Choroid plexus epithelial cell (primary cell): ENCODE measurements around the gene THAP8.
"Not testable (repeated sequence)": the region's sequence is repeated elsewhere in the genome, so short reads cannot be mapped to it uniquely, and the experiment has no call there.

Source experiments
- DNase-seq: peaks from one replicate; pipeline ENCODE4 v3.0.0-alpha.2; 2010; ENCODE audit warnings: low read depth
- H3K4me3 ChIP-seq: 2 replicates; pipeline ENCODE4 v1.5.1; 2011; ENCODE audit warnings: low read depth, mild to moderate bottlenecking, control low read depth, low read length, moderate library complexity
- TF ChIP-seq, protein P1 (sequence below): conservative IDR thresholded peaks from 2 replicates; pipeline ENCODE4 v1.5.1; 2011; ENCODE audit warnings: low read depth, mild to moderate bottlenecking, control low read depth, inconsistent platforms, low read length, moderate library complexity

The THAP8 gene

DNA sequence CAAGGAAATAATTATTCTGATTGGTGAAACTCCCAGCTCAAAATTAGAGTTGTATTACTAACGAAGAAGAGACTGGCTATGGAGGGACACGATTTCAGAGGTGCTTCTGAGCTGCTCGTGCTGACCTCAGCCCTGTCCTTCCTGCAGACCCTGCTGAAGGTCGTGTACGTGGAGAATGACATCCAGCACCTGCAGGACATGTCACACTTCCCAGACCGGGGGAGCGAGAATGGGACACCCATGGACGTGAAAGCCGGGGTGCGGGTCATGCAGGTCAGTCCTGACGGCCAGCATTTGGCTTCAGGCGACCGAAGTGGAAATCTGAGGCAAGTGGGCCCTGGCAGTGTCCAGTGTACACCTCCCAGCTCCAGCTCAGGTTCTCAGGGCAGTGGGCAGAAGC is 28.8 kb upstream of the THAP8 start:
- TF ChIP-seq, protein P1, sequence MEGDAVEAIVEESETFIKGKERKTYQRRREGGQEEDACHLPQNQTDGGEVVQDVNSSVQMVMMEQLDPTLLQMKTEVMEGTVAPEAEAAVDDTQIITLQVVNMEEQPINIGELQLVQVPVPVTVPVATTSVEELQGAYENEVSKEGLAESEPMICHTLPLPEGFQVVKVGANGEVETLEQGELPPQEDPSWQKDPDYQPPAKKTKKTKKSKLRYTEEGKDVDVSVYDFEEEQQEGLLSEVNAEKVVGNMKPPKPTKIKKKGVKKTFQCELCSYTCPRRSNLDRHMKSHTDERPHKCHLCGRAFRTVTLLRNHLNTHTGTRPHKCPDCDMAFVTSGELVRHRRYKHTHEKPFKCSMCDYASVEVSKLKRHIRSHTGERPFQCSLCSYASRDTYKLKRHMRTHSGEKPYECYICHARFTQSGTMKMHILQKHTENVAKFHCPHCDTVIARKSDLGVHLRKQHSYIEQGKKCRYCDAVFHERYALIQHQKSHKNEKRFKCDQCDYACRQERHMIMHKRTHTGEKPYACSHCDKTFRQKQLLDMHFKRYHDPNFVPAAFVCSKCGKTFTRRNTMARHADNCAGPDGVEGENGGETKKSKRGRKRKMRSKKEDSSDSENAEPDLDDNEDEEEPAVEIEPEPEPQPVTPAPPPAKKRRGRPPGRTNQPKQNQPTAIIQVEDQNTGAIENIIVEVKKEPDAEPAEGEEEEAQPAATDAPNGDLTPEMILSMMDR = no peak
- DNase-seq = no peak
- H3K4me3 ChIP-seq = no peak overlapping the region

DNA sequence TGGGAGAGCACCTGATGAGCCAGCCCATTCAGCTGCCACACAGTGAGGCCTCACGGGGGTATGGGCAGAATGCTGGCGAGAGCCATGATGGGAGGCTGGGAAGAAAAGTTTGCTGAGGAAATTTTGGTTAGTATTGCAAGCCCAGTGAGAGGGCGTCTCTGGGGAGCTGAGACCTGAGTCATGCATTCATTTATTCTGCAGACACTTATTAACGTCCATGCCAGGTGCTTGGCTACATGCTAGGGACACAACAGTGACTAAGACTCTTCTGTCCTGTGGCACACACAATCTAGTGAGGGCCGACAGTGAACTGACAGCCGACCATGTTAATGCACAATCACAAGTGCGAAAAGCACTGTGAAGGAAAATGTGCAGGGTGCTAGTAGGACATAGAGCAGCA is 27.8 kb upstream of the THAP8 start:
- TF ChIP-seq, protein P1 = no peak
- no peak overlapping the region for H3K4me3 ChIP-seq
- DNase-seq = no peak

DNA sequence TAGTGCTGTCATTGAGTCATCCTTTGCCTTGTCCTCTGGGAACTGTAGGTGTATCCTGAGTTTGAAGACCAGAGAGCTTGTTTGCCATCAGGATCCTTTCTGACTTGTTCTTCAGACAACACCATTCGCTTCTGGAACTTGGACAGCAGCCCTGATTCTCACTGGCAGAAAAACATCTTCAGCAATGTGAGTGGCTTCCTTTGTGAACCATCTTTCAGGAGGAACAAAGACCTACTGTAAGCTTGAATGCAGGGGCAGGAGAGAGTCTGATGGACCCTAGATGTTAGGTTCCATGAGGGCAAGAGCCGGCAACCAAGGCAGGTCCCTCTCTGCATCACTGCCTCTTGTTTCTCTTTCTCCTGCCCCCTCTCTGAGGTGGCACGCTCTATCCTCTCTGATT is 27.3 kb upstream of the THAP8 start:
- peak; percentile 18 for DNase-seq
- TF ChIP-seq, protein P1 = no peak

DNA sequence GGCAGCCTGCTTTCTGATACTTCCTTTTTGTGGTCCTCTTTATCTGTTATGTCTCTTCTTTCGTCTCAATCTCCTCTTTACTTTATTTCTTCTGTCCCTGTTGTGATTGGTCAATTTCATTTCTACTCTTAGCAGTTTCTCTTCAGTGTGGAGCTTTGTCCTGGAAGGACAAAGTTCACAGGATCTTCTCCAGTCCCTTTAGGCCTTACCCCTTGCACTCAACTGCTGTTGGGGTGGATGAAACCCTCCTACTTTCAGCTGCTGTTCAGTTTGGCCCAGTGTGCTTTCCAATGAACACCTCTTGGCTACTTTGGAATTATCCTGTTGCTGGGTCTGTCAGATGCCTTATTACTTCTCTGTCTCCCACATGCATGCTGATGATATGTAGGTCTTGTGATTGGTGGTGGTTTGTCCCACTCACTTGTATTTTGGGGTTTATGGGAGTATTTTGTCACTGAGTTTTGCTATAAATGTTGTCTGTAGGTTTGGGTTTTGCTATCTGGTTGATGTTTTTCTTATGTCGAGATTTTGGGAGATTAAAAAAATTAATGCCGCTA is 25.4 kb upstream of the THAP8 start:
- no peak overlapping the region for H3K4me3 ChIP-seq
- no peak for DNase-seq
- TF ChIP-seq, protein P1 = no peak

More for the DNA sequence above, 27.3 kb upstream of the THAP8 start:
- H3K4me3 ChIP-seq = no peak overlapping the region

DNA sequence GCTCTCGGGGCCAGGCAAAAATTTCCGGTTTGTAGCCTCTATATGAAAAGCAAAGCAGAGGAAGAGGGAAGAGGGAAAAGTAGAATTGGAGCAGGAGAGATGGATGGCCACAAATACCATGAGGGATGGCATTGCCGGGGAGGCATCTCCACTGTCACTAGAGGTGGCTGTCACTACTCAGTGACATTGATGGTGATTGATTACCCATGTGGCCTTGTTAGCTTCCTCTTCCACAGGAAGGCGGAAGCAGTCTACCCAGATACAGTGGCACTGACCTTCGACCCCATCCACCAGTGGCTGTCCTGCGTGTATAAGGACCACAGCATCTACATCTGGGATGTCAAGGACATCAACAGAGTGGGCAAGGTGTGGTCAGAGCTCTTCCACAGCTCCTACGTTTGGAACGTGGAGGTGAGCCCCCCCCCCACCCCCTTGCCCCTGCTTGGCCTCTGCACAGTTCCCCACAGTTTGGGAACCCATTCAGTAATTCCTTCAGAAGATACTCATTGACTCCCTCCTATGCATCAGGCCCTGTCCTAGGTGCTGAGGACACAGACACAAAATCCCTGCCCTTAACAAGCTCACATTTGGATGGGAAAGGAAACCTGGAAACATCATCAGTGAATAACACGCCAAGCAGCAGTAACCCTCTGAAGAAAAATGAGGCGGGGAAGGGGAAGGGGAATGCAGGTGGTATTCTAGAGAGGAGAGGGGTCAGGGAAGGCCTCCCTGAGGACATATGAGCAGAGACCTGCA is 19.2 kb upstream of the THAP8 start:
- TF ChIP-seq, protein P1 = no peak
- H3K4me3 ChIP-seq = no peak overlapping the region
- DNase-seq = no peak

DNA sequence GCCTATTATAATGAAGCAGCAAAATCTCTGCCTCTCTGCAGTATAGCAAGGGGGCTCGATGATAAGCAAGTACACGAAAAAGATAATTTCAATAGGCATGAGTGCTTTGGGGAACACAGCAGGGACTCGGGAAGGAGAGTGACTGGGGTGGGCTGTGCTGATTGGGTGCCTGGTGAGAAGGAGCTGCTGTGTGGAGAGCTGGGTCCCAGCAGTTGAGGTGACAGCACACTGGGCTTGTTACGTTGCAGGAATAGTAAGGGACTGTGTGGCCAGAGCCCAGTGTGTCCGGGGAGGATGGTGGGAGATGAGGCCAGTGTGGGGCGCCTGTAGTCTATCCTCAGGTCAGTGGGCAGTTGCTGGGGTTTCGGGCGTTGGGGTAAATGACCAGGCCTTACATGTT is 18.0 kb upstream of the THAP8 start:
- DNase-seq = no peak
- TF ChIP-seq, protein P1 = no peak
- no peak overlapping the region for H3K4me3 ChIP-seq

DNA sequence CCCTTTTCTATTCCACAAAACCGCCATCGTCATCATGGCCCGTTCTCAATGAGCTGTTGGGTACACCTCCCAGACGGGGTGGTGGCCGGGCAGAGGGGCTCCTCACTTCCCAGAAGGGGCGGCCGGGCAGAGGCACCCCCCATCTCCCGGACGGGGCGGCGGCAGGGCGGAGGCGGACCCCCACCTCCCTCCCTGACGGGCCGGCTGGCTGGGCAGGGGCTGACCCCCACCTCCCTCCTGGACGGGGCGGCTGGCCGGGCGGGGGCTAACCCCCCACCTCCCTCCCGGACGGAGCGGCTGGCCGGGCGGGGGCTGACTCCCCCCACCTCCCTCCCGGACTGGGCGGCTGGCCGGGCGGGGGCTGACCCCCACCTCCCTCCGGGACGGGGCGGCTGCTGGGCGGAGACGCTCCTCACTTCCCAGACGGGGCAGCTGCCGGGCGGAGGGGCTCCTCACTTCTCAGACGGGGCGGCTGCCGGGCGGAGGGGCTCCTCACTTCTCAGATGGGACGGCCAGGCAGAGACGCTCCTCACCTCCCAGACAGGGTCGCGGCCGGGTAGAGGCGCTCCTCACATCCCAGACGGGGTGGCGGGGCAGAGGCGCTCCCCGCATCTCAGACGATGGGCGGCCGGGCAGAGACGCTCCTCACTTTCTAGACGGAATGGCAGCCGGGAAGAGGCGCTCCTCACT is 14.9 kb upstream of the THAP8 start:
- H3K4me3 ChIP-seq, DNase-seq: not testable (repeated sequence)
